ENCODE measurements around the gene TMEM242.

TMEM242 gene

GRCh38 chr6:157272866-157273755 lies 50.2 kb downstream of the TMEM242 start:
- TF ChIP-seq, protein P1, sequence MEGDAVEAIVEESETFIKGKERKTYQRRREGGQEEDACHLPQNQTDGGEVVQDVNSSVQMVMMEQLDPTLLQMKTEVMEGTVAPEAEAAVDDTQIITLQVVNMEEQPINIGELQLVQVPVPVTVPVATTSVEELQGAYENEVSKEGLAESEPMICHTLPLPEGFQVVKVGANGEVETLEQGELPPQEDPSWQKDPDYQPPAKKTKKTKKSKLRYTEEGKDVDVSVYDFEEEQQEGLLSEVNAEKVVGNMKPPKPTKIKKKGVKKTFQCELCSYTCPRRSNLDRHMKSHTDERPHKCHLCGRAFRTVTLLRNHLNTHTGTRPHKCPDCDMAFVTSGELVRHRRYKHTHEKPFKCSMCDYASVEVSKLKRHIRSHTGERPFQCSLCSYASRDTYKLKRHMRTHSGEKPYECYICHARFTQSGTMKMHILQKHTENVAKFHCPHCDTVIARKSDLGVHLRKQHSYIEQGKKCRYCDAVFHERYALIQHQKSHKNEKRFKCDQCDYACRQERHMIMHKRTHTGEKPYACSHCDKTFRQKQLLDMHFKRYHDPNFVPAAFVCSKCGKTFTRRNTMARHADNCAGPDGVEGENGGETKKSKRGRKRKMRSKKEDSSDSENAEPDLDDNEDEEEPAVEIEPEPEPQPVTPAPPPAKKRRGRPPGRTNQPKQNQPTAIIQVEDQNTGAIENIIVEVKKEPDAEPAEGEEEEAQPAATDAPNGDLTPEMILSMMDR (IDR thresholded peaks at IDR 0.05; ENCODE audit: extremely low read depth, insufficient read depth, missing control alignments) = no peak
- no peak for DNase-seq (ENCODE audit: low spot score)
- in situ Hi-C loops (cut with MboI; ENCODE audit: low pct_unique_long_range_greater_than_20kb, low sequenced_read_pairs, unreplicated experiment) = no loop called here

DNA sequence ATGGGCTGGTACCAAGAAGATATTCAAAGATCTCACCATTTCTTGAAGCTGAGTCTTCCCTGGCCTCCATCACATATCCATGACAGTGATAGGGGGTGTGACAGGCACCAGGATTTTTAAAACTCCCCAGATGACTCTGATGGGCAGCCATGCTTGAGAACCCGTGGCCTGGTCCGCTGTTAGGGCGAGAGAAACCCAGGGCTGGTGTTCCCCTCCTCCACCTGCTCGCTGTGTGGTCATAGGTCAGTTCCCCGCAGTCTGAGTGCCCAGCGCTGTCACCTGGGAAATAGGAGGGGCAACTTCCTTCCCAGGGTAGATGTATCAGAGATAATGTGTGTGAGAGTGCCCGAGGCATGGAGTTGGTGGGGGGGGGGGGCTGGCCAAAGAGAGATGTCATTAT lies 50.9 kb downstream of the TMEM242 start:
- in situ Hi-C loops (cut with MboI; ENCODE audit: low pct_unique_long_range_greater_than_20kb, low sequenced_read_pairs, unreplicated experiment) = no loop called here
- no peak for DNase-seq (ENCODE audit: low spot score)
- TF ChIP-seq, protein P1 (IDR thresholded peaks at IDR 0.05; ENCODE audit: extremely low read depth, insufficient read depth, missing control alignments) = no peak

DNA sequence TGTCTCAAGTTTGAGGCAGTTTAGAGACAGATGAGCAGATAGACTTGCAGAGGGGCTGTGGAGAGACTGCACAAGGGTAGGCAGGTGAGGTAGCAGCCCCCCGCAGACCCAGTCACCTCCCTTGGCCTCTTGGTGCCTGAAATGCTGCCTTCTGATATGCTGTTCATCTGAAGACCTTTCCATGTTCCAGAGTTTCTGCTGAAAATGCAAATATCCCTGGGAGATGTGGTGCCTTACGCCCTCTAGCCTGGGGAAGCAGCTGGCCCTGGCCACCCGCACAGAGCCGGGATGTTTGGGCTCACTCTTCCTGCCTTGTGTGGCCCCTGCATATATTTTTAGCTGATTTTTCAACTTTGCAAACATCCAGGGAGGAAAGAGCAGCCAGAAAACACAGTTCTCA lies 51.4 kb downstream of the TMEM242 start:
- TF ChIP-seq, protein P1 (IDR thresholded peaks at IDR 0.05; ENCODE audit: extremely low read depth, insufficient read depth, missing control alignments) = no peak
- in situ Hi-C loops (cut with MboI; ENCODE audit: low pct_unique_long_range_greater_than_20kb, low sequenced_read_pairs, unreplicated experiment) = no loop called here
- no peak for DNase-seq (ENCODE audit: low spot score)

DNA sequence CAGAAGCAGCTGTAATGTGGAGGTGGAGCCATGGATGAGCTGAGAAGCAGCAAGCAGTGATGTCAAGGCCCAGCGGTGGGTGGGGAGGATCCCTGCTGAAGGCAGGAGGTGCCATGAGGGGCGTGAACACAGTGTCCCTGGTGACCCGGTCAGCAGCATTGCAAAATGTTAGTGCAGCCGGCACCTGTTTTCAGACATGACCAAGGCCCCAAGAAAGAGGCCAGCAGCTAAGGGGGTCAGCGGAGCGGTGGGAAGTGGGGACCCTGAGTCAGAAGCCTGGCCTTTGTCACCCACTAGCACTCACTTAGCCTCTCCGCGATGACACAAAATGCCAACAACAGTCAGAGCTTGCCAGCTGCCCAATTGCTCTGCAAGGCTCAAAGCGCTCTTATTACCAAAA lies 51.9 kb downstream of the TMEM242 start:
- DNase-seq (ENCODE audit: low spot score) = no peak
- in situ Hi-C loops (cut with MboI; ENCODE audit: low pct_unique_long_range_greater_than_20kb, low sequenced_read_pairs, unreplicated experiment) = no loop called here
- TF ChIP-seq, protein P1 (IDR thresholded peaks at IDR 0.05; ENCODE audit: extremely low read depth, insufficient read depth, missing control alignments) = no peak

DNA sequence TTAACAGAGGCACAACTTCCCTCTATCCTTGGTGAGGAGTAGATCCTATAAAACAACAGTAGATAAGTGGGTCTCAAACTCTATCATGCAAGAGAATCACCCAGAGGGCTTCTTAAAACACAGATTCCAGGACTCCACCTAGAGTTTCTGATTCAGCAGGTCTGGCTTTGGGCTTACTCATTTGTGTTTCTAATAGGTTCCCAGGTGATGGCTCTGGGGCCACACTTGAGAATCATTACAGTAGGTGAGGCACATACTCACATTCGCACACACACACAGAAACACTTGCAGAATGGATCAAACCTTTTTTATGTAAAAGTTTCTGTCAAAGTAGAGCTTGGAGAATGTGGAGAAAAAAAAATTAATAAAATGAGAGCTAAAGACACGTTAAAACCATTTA lies 52.4 kb downstream of the TMEM242 start:
- in situ Hi-C loops (cut with MboI; ENCODE audit: low pct_unique_long_range_greater_than_20kb, low sequenced_read_pairs, unreplicated experiment) = no loop called here
- TF ChIP-seq, protein P1 (IDR thresholded peaks at IDR 0.05; ENCODE audit: extremely low read depth, insufficient read depth, missing control alignments) = no peak

DNA sequence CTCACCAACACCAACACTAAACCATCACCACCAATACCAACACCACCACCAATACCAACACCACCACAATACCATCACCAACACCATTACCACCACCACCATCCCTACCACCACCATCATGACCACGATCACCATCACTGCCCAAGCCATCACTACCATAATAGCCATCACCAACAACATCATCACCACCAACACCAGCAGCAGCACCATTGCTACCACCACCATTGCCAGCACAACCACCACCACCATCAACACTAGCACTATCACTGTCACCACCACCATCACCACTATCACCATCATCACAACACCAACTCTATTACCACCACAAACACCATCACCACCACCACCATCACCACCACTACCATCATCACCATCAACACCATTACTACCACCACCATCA lies 53.0 kb downstream of the TMEM242 start:
- in situ Hi-C loops (cut with MboI; ENCODE audit: low pct_unique_long_range_greater_than_20kb, low sequenced_read_pairs, unreplicated experiment) = no loop called here
- TF ChIP-seq, protein P1 (IDR thresholded peaks at IDR 0.05; ENCODE audit: extremely low read depth, insufficient read depth, missing control alignments) = no peak

More for the DNA sequence above, 52.4 kb downstream of the TMEM242 start:
- no peak for DNase-seq (ENCODE audit: low spot score)

More for the DNA sequence above, 53.0 kb downstream of the TMEM242 start:
- no peak for DNase-seq (ENCODE audit: low spot score)

All from GM13977 (cell line).